Activated CD4-positive, alpha-beta T cell treated with anti-CD3 and anti-CD28 coated beads, Interleukin-2, amount 50 U/mL, for 4 hours (primary cell): ENCODE results near the gene KRTAP5-10.
A peak's percentile ranks its signal among the peaks of the same experiment; 100 is the strongest.
"Not testable (repeated sequence)": the region's sequence is repeated elsewhere in the genome, so short reads cannot be mapped to it uniquely, and the experiment has no call there.

Source experiments
- DNase-seq, 2 experiments: peaks; one replicate each; pipeline ENCODE4 v3.0.0-alpha.2; 2020

Gene KRTAP5-10

GRCh38 chr11:71574418-71574817 lies 9.1 kb downstream of the KRTAP5-10 start:
- DNase-seq = no peak

GRCh38 chr11:71575723-71576424 lies 10.5 kb downstream of the KRTAP5-10 start:
- no peak for DNase-seq

GRCh38 chr11:71576688-71577465 lies 11.5 kb downstream of the KRTAP5-10 start:
- not testable (repeated sequence) for DNase-seq

- DNase-seq = no peak
These were observed 12.2 kb downstream of the KRTAP5-10 start for GRCh38 chr11:71577469-71578004.

GRCh38 chr11:71579513-71579912 lies 14.2 kb downstream of the KRTAP5-10 start:
- DNase-seq = not testable (repeated sequence)

- DNase-seq = peak; percentile 10 to 26
These were observed 15.0 kb downstream of the KRTAP5-10 start for GRCh38 chr11:71580057-71581003.

- DNase-seq = no peak
These were observed 16.5 kb downstream of the KRTAP5-10 start for GRCh38 chr11:71581826-71582225.

GRCh38 chr11:71582309-71582895 lies 17.0 kb downstream of the KRTAP5-10 start, which contains the start of gene KRTAP5-11:
TSS of gene KRTAP5-11 (minus strand) at chr11:71582875. CDS start at chr11:71582837, 38 bp downstream.
- DNase-seq = no peak

GRCh38 chr11:71582969-71583368 lies 17.6 kb downstream of the KRTAP5-10 start:
- DNase-seq = not testable (repeated sequence)

GRCh38 chr11:71585673-71586072 lies 20.3 kb downstream of the KRTAP5-10 start:
- not testable (repeated sequence) for DNase-seq

- DNase-seq = not testable (repeated sequence)
These were observed 23.0 kb downstream of the KRTAP5-10 start for GRCh38 chr11:71588314-71588713.

- DNase-seq = peak; percentile 47 to 50
These were observed 23.6 kb downstream of the KRTAP5-10 start for GRCh38 chr11:71588822-71589545.

- DNase-seq = not testable (repeated sequence)
These were observed 24.2 kb downstream of the KRTAP5-10 start for GRCh38 chr11:71589546-71589920.

- not testable (repeated sequence) for DNase-seq
These were observed 37.9 kb downstream of the KRTAP5-10 start for GRCh38 chr11:71603221-71603620.

- peak in 1 of 2 experiments; percentile 2 for DNase-seq
These were observed 39.6 kb downstream of the KRTAP5-10 start for GRCh38 chr11:71604798-71605488.

- not testable (repeated sequence) for DNase-seq
These were observed 41.6 kb downstream of the KRTAP5-10 start for GRCh38 chr11:71606853-71607519.

- DNase-seq = not testable (repeated sequence)
These were observed 42.3 kb downstream of the KRTAP5-10 start for GRCh38 chr11:71607520-71608216.

- not testable (repeated sequence) for DNase-seq
These were observed 42.9 kb downstream of the KRTAP5-10 start for GRCh38 chr11:71608272-71608671.

- DNase-seq = not testable (repeated sequence)
These were observed 46.0 kb downstream of the KRTAP5-10 start for GRCh38 chr11:71611218-71611910.
